Activated CD8-positive, alpha-beta T cell treated with anti-CD3 and anti-CD28 coated beads, Interleukin-2, amount 10 ng/mL, durations not matched to agents 7 days and 5 days (primary cell): ENCODE results near the gene BRAT1. TPM values are rescaled to one million over a fixed set of nuclear protein-coding genes. Genes with fewer than 3 reads are reported as not detected.
"Not testable (repeated sequence)": the region's sequence is repeated elsewhere in the genome, so short reads cannot be mapped to it uniquely, and the experiment has no call there.

ENCODE experiments used
- ATAC-seq: fragments of 150-1000 bp; cut with Tn5 transposase; one replicate; pipeline ENCODE4 v1.10.0; 2021; ENCODE audit warnings: moderate library complexity
- CTCF ChIA-PET: fragments of 350-600 bp; sonication (Branson Sonifier 250); formaldehyde crosslinking; loops from one replicate; lab custom pipeline; 2021; ENCODE audit warnings: antibody characterized with exemption; lab: Charles Lee
- POLR2A ChIA-PET: fragments of 350-600 bp; sonication (Branson Sonifier 250); formaldehyde crosslinking; loops from one replicate; lab custom pipeline; 2021; ENCODE audit warnings: antibody characterized with exemption; lab: Charles Lee
- DNase-seq: peaks from one replicate; pipeline ENCODE4 v3.0.0-alpha.2; 2020
- H3K27ac Mint-ChIP-seq: one replicate; pipeline ENCODE4 v1.8.0; 2021; ENCODE audit warnings: mild to moderate bottlenecking, mixed read lengths
- H3K27me3 Mint-ChIP-seq: one replicate; pipeline ENCODE4 v1.8.0; 2021; ENCODE audit warnings: low read depth, mixed read lengths
- H3K36me3 Mint-ChIP-seq: one replicate; pipeline ENCODE4 v1.8.0; 2021; ENCODE audit warnings: low read depth, mixed read lengths
- H3K4me1 Mint-ChIP-seq: one replicate; pipeline ENCODE4 v1.8.0; 2021; ENCODE audit warnings: low read depth, mixed read lengths
- H3K4me3 Mint-ChIP-seq: one replicate; pipeline ENCODE4 v1.8.0; 2021; ENCODE audit warnings: mild to moderate bottlenecking, mixed read lengths
- H3K9me3 Mint-ChIP-seq: one replicate; pipeline ENCODE4 v1.8.0; 2022; ENCODE audit warnings: mixed read lengths; ENCODE audit not compliant: insufficient read depth
- total RNA-seq, 2 experiments: library from RNA; stranded (reverse); gene quantifications; one replicate each; pipeline ENCODE4 v1.2.3, GENCODE V29; 2021

The BRAT1 gene
- total RNA-seq, 2 experiments from 2014 or later = 39.4 to 40.7 TPM

DNA sequence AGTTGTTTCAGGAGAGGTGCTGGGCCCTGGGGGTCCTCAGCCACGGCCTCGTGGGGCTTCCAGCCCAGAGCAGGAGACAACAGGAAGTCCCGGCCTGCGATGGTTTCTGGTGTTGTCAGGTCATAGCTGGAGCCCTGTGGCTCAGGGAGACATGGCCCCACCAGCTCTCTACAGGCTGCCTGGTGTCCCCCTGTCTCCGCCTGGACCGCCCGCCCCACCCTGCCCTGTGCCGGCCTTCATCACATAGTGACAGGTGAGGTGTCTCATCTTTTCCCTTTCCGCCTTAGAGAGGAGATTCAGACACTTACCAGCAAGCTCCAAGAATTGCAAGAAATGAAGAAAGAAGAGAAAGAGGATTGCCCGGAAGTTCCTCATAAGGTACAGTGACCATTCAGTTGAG, 39.3 kb upstream of the BRAT1 start:
- ChIA-PET CTCF (interaction anchor here (0.9 kb wide), 1 partner anchor 15 kb away, joined by 3 read pairs; no protein-coding TSS in a partner anchor), POLR2A (no interaction called here)
- DNase-seq = no peak
- no peaks in the 10 kb centered on the region for H3K9me3 Mint-ChIP-seq
- no peak overlapping the region for H3K4me3 Mint-ChIP-seq
- peaks cover 12% of the 10 kb centered on the region for H3K36me3 Mint-ChIP-seq
- no peak for ATAC-seq
- H3K27me3 Mint-ChIP-seq = no peaks in the 10 kb centered on the region
- H3K4me1 Mint-ChIP-seq = no peaks in the 10 kb centered on the region
- H3K27ac Mint-ChIP-seq = no peak overlapping the region

DNA sequence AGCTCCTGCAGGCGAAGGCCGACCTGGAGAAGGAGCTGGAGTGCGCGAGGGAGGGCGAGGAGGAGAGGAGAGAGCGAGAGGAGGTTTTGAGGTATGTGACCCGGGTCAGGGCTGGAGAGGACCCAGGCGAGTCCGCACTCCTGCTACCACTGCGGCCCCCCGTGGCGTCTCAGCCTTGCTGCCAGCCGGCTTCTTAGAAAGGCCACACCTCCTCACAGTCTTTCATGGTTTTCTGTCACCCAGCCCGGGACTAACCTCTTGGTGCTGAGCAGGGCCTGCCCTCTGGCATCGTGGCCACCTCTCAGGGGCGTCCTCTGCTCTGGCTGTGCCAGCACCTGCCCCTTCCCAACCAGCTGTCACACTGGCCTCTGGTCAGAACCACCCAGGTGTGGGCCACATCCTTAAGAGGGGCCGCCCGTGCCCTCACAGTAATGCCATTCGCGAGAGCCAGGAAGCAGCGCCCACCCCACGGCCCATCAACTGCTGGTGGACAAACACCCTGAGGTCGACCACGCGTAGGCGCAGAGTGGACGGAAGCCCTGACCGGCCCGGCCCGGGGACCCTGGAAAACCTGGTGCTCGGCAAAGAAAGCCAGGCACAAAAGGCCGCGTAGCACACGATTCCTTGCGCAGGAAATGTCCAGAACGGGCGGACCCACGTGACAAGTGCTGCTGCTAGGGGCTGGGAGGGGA, 37.9 kb upstream of the BRAT1 start:
- ATAC-seq = no peak
- ChIA-PET POLR2A (no interaction called here), CTCF (no interaction called here)
- Mint-ChIP-seq H3K27ac (no peak overlapping the region), H3K36me3 (peaks cover 8% of the 10 kb centered on the region), H3K4me3 (no peak overlapping the region), H3K4me1 (no peaks in the 10 kb centered on the region), H3K9me3 (no peaks in the 10 kb centered on the region), H3K27me3 (no peaks in the 10 kb centered on the region)
- no peak for DNase-seq

DNA sequence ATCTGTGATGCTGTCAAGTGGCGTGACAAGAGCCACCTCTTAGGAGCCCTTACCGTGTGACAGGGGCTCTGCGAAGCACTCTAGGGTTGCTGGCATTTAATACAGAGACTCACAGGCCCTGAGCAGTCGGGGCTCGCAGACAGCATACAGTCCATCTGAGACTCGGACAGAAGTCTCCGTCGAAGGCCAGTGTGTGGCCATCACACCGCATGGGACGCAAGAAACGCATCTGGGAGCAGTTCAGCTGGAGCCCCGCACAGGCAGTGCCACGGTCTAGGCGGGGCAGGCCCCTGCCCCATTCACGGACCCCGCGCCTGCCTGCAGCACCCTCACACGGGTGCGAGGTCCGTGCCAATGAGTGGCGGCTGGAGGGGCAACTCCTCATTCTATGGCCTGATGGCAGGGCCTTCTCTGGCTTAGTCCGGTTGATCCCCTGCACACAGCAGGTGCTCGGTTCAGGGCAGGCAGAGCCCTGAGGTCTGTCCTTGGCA, 37.1 kb upstream of the BRAT1 start:
- no peaks in the 10 kb centered on the region for H3K27me3 Mint-ChIP-seq
- no peak overlapping the region for H3K27ac Mint-ChIP-seq
- no peaks in the 10 kb centered on the region for H3K4me1 Mint-ChIP-seq
- no peak overlapping the region for H3K4me3 Mint-ChIP-seq
- CTCF ChIA-PET = no interaction called here
- POLR2A ChIA-PET = no interaction called here
- ATAC-seq (no peak), DNase-seq (no peak)
- H3K9me3 Mint-ChIP-seq = no peaks in the 10 kb centered on the region
- peaks cover 8% of the 10 kb centered on the region for H3K36me3 Mint-ChIP-seq

DNA sequence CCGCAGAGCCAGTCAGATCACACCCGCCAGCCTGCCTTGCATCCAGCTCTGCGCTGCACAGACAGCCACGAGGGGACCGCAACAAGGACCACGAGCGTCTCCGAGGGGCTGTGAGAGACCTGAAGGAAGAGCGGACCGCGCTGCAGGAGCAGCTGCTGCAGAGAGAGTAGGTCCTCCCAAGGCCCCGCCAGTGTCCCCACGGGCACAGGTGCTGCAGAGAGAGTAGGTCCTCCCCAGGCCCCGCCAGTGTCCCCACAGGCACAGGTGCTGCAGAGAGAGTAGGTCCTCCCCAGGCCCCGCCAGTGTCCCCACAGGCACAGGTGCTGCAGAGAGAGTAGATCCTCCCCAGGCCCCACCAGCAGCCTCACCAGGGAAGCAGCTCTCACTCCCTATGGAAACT, 34.6 kb upstream of the BRAT1 start:
- H3K27me3 Mint-ChIP-seq, POLR2A ChIA-PET, H3K27ac Mint-ChIP-seq, DNase-seq, ATAC-seq, CTCF ChIA-PET, H3K9me3 Mint-ChIP-seq, H3K4me3 Mint-ChIP-seq, H3K4me1 Mint-ChIP-seq, H3K36me3 Mint-ChIP-seq: not testable (repeated sequence)

DNA sequence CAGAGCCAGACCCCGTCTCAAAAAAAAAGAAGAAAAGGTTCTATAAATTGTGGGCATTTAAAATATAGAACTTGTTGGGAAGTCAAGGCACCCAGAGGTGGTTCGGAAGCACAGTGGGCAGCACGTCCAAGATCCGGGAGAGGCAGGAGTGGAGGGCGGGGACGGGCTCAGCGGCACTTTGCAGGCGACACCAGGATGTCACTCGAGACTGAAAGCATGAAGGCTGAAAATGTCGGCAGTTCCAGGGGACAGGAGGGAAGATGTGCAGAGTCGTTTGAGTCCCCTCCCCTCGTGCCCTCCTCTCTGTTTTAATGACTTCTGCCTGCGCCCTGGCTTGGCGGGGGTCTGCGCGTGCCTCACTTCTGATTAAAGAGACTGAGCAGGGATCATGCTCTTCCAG, 34.0 kb upstream of the BRAT1 start:
- DNase-seq = no peak
- Mint-ChIP-seq H3K9me3 (no peaks in the 10 kb centered on the region), H3K4me3 (no peak overlapping the region), H3K27me3 (no peaks in the 10 kb centered on the region), H3K4me1 (no peaks in the 10 kb centered on the region), H3K36me3 (peaks cover 8% of the 10 kb centered on the region), H3K27ac (no peak overlapping the region)
- ATAC-seq = no peak
- POLR2A ChIA-PET = no interaction called here
- CTCF ChIA-PET = no interaction called here

DNA sequence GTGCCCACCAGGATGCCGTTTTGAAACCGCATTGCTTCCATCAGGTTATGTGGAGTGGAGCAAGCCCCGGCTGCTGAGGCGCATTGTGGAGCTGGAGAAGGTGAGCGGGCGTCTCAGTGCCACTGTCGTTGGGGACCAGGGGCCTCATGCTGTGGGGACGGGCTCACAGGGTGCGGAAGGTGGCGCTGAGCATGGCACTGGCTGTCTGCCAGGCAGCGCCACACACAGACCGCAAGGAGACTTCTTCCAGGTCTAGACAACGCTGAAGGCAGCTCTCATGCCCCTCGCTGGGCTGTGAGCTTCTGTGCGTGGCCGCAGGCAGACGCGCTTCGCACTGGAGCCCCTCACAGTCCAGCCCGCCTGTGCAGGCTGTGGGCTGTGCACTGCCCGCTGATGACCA, 32.5 kb upstream of the BRAT1 start:
- ChIA-PET CTCF (no interaction called here), POLR2A (no interaction called here)
- ATAC-seq = no peak
- DNase-seq = no peak
- Mint-ChIP-seq H3K4me1 (no peaks in the 10 kb centered on the region), H3K27me3 (no peaks in the 10 kb centered on the region), H3K4me3 (no peak overlapping the region), H3K36me3 (peaks cover 6% of the 10 kb centered on the region), H3K9me3 (no peaks in the 10 kb centered on the region), H3K27ac (no peak overlapping the region)

DNA sequence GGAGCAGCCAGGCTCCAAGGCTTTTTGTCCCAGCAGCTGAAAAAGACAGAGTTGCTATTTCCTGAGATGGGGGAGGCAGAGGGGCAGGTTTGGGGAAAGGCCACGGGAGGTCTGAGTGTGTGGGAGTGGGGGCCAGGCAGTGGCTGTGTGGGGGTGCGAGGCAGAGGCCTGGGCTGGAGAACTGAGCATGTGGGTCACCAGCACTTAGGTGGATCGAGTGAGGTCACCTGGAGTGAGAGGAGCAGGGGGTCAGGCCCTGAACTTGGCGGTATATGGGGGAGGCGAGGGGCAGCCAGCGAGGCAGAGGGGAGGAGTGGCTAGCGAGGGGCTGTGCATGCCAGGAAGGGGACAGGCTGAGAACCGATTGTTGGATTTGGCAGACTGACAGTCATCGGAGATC, 31.8 kb upstream of the BRAT1 start:
- POLR2A ChIA-PET = no interaction called here
- CTCF ChIA-PET = no interaction called here
- ATAC-seq = no peak
- Mint-ChIP-seq H3K4me1 (no peaks in the 10 kb centered on the region), H3K27me3 (no peaks in the 10 kb centered on the region), H3K27ac (peak overlapping the region; percentile 30), H3K36me3 (peaks cover 4% of the 10 kb centered on the region), H3K4me3 (no peak overlapping the region), H3K9me3 (no peaks in the 10 kb centered on the region)
- no peak for DNase-seq

DNA sequence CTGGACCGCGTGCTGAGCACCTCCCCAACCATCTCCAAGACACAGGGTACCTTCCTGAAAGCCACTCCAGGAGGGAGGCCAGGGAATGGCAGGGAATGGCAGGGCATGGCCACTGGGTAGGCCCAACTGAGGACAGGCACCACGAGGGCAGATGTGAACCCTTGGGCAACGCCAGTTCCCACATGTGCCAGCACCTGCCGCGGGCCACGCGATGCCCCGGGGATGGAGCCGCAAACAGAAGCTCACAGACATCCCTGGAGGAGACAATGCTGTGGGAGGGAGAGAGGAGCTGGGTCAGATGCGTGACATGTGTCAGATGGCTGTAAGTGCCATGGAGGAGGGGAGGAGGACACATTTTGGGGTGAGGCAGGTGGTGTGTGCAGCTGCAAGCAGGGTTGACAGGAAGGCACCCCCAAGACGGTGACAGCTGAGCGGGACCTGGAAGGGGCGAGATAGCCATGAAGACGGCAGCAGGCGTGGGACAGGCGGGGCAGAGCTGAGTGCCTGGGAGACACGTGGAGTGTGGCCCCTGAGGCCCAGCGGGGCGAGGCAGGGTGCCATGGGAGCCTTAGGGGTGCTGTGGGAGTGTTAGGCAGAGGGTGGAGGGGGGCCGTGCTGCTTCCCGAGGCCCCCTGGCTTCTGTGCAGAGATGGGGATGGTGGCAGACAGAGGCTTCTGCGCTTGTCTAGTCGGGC, 31.1 kb upstream of the BRAT1 start:
- DNase-seq = no peak
- Mint-ChIP-seq H3K4me1 (no peaks in the 10 kb centered on the region), H3K4me3 (no peak overlapping the region), H3K36me3 (peaks cover 4% of the 10 kb centered on the region), H3K27me3 (no peaks in the 10 kb centered on the region), H3K27ac (peak overlapping the region; percentile 30), H3K9me3 (no peaks in the 10 kb centered on the region)
- POLR2A ChIA-PET = no interaction called here
- CTCF ChIA-PET = interaction anchor here (0.9 kb wide), 1 partner anchor 22 kb away, joined by 3 read pairs; no protein-coding TSS in a partner anchor
- no peak for ATAC-seq

DNA sequence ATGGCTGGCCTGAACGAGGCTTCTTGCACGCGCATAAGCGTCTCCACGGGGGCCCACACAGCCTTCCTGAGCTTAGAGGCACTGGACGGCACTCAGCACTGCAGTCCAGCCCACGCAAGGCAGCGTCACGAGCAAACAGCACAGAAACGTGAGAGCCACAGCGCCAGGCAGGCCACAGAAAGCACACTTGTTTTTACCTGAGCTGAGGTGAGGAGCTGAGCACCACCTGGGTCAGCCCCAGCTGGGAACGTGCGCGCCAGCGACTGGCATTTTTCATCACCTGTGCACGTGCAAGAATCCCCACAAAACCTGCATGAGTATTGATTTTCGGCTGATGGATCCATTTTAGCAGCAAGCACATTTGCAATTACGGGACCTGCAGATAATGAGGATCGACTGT, 30.1 kb upstream of the BRAT1 start:
- Mint-ChIP-seq H3K27me3 (no peaks in the 10 kb centered on the region), H3K4me3 (no peak overlapping the region), H3K4me1 (no peaks in the 10 kb centered on the region), H3K9me3 (no peaks in the 10 kb centered on the region), H3K36me3 (peaks cover 2% of the 10 kb centered on the region), H3K27ac (no peak overlapping the region)
- DNase-seq (no peak), ATAC-seq (no peak)
- POLR2A ChIA-PET = no interaction called here
- CTCF ChIA-PET = interaction anchor here (0.9 kb wide), 1 partner anchor 23 kb away, joined by 3 read pairs; no protein-coding TSS in a partner anchor

DNA sequence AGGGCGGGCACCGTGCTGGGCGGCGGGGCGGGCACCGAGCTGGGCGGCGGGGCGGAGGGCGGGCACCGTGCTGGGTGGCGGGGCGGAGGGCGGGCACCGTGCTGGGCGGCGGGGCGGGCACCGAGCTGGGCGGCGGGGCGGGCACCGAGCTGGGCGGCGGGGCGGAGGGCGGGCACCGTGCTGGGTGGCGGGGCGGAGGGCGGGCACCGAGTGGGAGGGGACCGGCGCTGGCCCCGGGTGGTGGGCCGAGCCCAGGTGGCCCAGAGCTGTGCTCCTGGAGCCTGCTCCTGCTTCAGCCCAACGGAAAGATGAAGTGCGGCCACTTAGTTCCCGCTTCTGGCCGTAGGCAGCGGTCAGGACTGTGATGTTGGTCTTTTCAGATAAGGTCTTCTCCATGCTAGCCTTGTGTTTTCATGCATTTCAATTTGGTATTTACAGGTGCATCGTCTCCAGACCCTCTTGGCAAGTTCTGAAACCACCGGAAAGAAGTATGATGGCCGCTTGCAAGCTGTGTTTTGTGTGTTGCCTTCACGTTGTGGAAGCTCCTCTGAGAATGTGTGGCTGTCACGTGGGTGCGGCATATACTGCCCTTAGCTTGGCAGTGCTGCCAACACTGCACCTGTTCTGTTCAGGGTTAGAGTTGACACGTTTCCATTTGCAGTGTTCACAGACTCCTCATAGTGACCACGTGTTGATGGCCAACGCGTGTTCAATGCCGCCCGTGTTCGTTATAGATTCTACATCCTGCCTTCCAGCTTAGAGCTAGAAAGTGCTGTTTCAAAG, 28.7 kb upstream of the BRAT1 start:
- ATAC-seq (no peak), DNase-seq (no peak)
- no peaks in the 10 kb centered on the region for H3K4me1 Mint-ChIP-seq
- ChIA-PET CTCF (no interaction called here), POLR2A (no interaction called here)
- no peaks in the 10 kb centered on the region for H3K9me3 Mint-ChIP-seq
- no peak overlapping the region for H3K27ac Mint-ChIP-seq
- H3K4me3 Mint-ChIP-seq = no peak overlapping the region
- no peaks in the 10 kb centered on the region for H3K36me3 Mint-ChIP-seq
- H3K27me3 Mint-ChIP-seq = no peaks in the 10 kb centered on the region

DNA sequence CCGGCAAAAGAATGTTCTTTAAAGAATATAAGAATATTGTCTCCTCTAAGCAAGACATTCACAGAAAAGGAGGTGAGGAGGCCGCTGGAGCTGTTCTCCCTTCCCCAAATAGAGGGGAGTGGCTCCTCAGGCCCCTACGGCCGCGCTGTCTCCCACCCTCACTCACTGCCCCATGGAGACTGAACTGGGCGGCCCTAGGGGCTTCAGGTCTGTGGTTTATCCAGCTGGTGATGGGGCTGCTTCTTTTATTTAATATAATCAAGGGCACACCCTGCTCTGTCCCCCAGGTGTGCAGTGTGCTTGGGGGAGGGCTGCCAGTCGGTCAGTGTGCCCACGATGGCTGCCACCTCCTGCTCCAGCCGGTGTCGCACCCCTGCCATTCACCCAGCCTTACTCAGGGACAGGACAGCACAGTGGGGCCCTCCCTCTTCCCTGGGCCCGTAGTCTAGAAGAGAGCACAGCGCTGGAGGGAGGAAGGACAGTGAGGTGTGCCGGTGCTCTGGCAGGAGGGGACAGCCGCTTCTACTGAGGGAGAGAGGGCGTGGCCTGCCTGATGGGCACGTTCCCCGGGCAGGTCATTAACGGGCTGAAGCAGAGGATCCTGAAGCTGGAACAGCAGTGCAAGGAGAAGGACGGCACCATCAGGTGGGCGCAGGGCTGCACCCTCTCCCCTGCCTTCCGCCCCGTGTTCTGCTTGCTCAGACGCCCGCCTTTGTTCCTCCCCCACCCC, 26.8 kb upstream of the BRAT1 start:
- no peak for ATAC-seq
- Mint-ChIP-seq H3K27me3 (no peaks in the 10 kb centered on the region), H3K4me1 (no peaks in the 10 kb centered on the region), H3K4me3 (no peak overlapping the region), H3K36me3 (no peaks in the 10 kb centered on the region), H3K27ac (no peak overlapping the region), H3K9me3 (no peaks in the 10 kb centered on the region)
- ChIA-PET CTCF (no interaction called here), POLR2A (no interaction called here)
- no peak for DNase-seq
